ENCODE data around the gene CHMP2A.
A peak's percentile ranks its signal among the peaks of the same experiment; 100 is the strongest.

Gene CHMP2A

DNA sequence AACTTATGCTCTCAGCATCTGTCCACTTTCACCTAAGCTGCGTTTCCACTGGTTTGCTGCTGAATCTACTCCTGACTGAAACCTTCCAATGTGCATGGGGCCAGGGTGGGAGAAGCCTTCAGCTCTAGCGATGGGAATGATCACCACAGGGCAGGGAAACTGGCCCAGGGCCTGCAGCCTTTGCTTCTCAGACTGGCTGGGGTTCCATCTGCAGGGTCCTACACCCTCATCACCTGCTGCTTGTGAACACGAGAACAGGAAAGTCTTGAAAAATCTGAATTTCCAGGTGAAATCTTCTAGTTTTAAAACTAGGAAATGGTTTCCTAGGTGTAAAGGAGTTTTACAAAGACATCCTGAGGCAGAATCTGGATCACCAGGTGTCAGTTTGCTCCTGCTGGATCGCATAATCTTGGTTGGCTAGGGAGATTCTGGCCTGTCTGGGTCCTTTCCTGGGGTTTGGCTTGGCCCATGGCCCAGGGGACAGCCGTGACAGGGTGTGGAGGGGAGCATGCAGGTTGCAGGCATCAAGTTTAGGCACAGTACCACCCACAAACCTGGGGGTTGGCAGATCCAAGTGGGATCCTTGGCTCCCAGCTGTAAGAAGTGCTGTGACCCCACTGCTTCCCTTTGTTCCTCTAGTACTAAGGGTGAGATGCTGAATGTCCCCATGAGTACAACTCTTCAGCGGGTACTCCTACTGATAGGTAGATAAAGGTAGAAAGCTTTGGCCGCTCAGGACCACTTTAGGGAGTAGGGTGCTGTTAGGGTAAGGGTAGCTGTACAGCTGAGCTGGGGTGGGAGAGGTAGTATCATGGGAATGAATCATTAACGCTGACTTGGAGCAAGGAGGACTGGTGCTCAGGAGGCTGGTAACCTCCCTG is 5.3 kb upstream of the CHMP2A start:
- peak overlapping the region; percentile 64 for H3K4me3 ChIP-seq (ENCODE audit: insufficient read depth, low read length, poor library complexity, severe bottlenecking)
- no peak for TF ChIP-seq EZH2phosphoT487 (conservative IDR thresholded peaks at IDR 0.05; ENCODE audit: low read length)
- TF ChIP-seq, protein P1, sequence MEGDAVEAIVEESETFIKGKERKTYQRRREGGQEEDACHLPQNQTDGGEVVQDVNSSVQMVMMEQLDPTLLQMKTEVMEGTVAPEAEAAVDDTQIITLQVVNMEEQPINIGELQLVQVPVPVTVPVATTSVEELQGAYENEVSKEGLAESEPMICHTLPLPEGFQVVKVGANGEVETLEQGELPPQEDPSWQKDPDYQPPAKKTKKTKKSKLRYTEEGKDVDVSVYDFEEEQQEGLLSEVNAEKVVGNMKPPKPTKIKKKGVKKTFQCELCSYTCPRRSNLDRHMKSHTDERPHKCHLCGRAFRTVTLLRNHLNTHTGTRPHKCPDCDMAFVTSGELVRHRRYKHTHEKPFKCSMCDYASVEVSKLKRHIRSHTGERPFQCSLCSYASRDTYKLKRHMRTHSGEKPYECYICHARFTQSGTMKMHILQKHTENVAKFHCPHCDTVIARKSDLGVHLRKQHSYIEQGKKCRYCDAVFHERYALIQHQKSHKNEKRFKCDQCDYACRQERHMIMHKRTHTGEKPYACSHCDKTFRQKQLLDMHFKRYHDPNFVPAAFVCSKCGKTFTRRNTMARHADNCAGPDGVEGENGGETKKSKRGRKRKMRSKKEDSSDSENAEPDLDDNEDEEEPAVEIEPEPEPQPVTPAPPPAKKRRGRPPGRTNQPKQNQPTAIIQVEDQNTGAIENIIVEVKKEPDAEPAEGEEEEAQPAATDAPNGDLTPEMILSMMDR (IDR thresholded peaks at IDR 0.05; ENCODE audit: insufficient read depth, low read length, poor library complexity, severe bottlenecking): no peak
- no peaks in the 10 kb centered on the region for H3K9me2 ChIP-seq (replicated peaks; ENCODE audit: insufficient read depth, low read length)

DNA sequence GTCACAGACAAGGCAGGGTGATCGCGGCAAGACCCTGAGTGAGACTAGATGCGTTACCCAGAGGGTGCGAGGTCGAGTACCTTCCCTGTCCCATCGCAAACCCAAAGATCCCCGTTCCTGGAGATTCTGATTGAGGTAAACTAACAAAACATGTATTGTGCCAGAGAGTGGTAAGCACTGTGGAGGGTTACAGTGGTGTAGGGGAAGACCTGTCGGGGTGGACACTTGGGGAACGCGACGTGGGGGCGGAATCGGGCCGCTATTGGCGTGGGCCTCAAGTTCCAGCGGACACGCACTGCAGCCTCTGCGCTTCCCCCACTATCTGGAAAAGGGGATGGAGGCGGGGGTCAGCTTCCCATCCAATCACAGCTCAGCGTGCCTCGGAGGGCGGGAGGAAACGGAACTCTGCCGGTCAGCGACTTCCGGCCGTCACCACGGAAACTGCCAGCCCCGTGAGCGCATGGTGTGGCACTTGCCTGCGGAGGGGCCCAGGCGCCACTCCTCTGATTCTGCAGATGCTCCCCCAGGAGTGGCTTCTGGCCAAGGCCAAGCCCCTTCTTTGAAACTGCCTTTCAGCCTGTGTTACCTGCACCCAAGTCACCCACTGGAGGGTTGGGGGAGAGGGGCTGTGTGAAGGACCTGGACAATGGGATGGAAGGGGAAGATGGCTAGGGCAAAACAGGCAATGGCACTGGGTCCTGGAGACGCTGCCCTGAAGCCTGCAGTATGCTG is 4.5 kb upstream of the CHMP2A start:
- Histone ChIP-seq H3K79me2 (ENCODE audit: insufficient read depth, low read length) (peaks cover 23% of the 10 kb centered on the region), H3K27ac (ENCODE audit: low read depth, low read length) (peak overlapping the region; percentile 95), H3K36me3 (ENCODE audit: low read length) (no peaks in the 10 kb centered on the region), H3K4me2 (ENCODE audit: low read depth, low read length, poor library complexity, severe bottlenecking) (peak overlapping the region; percentile 77), H3K9ac (ENCODE audit: low read length) (peak overlapping the region; percentile 89), H3K27me3 (ENCODE audit: low read length) (no peaks in the 10 kb centered on the region), H3K9me2 (replicated peaks; ENCODE audit: insufficient read depth, low read length) (no peaks in the 10 kb centered on the region), H2AFZ (ENCODE audit: low read depth, low read length, severe bottlenecking) (peak overlapping the region; percentile 6), H3K9me3 (ENCODE audit: insufficient read depth, low read length) (no peaks in the 10 kb centered on the region), H4K20me1 (ENCODE audit: low read depth, low read length) (no peaks in the 10 kb centered on the region), H3F3A (ENCODE audit: insufficient read depth) (peaks cover 53% of the 10 kb centered on the region), H3K4me3 (ENCODE audit: insufficient read depth, low read length, poor library complexity, severe bottlenecking) (peak overlapping the region; percentile 64)
- no peak for TF ChIP-seq EZH2phosphoT487 (conservative IDR thresholded peaks at IDR 0.05; ENCODE audit: low read length)
- TF ChIP-seq, protein P1 (IDR thresholded peaks at IDR 0.05; ENCODE audit: insufficient read depth, low read length, poor library complexity, severe bottlenecking): no peak

More for the DNA sequence above, 5.3 kb upstream of the CHMP2A start:
- Histone ChIP-seq H3K27me3 (ENCODE audit: low read length) (no peaks in the 10 kb centered on the region), H3K79me2 (ENCODE audit: insufficient read depth, low read length) (peaks cover 23% of the 10 kb centered on the region), H3K9ac (ENCODE audit: low read length) (peak overlapping the region; percentile 89), H4K20me1 (ENCODE audit: low read depth, low read length) (no peaks in the 10 kb centered on the region), H3K9me3 (ENCODE audit: insufficient read depth, low read length) (no peaks in the 10 kb centered on the region), H3K4me2 (ENCODE audit: low read depth, low read length, poor library complexity, severe bottlenecking) (peak overlapping the region; percentile 77), H2AFZ (ENCODE audit: low read depth, low read length, severe bottlenecking) (no peak overlapping the region), H3K36me3 (ENCODE audit: low read length) (no peaks in the 10 kb centered on the region), H3K27ac (ENCODE audit: low read depth, low read length) (peak overlapping the region; percentile 95), H3F3A (ENCODE audit: insufficient read depth) (peaks cover 49% of the 10 kb centered on the region)

DNA sequence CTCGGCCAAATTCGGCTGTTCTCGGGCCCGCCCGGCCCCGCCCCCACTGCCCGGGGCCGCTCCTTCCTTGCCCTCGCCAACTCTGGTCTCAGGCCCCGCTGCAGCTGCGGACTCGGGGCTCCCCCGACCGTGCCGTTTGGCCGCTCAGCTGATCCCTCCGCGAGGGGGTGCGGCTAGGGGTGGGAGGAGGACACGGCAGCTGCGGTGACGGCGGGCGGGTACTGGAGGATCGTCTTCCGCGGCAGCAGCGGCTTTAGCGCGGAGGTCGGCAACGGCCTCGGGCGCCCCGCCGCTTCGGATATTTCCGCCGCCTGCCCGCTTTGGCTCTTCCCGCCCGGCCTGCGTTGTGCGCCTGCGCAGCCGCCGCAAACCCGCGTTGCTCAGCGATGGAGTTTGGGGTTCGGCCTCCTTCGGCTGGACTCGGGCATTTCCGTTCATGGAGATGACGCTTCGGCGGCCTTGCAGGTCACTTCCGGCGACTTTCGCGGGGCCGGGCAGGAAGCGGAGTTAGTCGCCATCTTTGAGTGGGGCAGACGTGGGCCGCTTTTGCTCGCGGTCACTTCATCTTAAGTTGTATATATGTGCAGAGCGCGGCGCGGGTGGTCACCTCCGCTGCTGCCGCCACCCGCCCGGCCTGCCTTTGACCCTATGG is 3.8 kb upstream of the CHMP2A start:
- H3K27ac ChIP-seq (ENCODE audit: low read depth, low read length): peak overlapping the region; percentile 95
- peaks cover 53% of the 10 kb centered on the region for H3F3A ChIP-seq (ENCODE audit: insufficient read depth)
- no peaks in the 10 kb centered on the region for H3K36me3 ChIP-seq (ENCODE audit: low read length)
- peak overlapping the region; percentile 6 for H2AFZ ChIP-seq (ENCODE audit: low read depth, low read length, severe bottlenecking)
- no peaks in the 10 kb centered on the region for H3K9me3 ChIP-seq (ENCODE audit: insufficient read depth, low read length)
- TF ChIP-seq, protein P1 (IDR thresholded peaks at IDR 0.05; ENCODE audit: insufficient read depth, low read length, poor library complexity, severe bottlenecking): no peak
- no peak for TF ChIP-seq EZH2phosphoT487 (conservative IDR thresholded peaks at IDR 0.05; ENCODE audit: low read length)
- no peaks in the 10 kb centered on the region for H4K20me1 ChIP-seq (ENCODE audit: low read depth, low read length)
- no peaks in the 10 kb centered on the region for H3K27me3 ChIP-seq (ENCODE audit: low read length)
- peaks cover 29% of the 10 kb centered on the region for H3K79me2 ChIP-seq (ENCODE audit: insufficient read depth, low read length)
- H3K4me2 ChIP-seq (ENCODE audit: low read depth, low read length, poor library complexity, severe bottlenecking): peak overlapping the region; percentile 77
- peak overlapping the region; percentile 89 for H3K9ac ChIP-seq (ENCODE audit: low read length)
- no peaks in the 10 kb centered on the region for H3K9me2 ChIP-seq (replicated peaks; ENCODE audit: insufficient read depth, low read length)
- peak overlapping the region; percentile 94 for H3K4me3 ChIP-seq (ENCODE audit: insufficient read depth, low read length, poor library complexity, severe bottlenecking)

Data from SU-DHL-6 (cell line).